Measurements from ENCODE around the gene SLC35F1.

DNA sequence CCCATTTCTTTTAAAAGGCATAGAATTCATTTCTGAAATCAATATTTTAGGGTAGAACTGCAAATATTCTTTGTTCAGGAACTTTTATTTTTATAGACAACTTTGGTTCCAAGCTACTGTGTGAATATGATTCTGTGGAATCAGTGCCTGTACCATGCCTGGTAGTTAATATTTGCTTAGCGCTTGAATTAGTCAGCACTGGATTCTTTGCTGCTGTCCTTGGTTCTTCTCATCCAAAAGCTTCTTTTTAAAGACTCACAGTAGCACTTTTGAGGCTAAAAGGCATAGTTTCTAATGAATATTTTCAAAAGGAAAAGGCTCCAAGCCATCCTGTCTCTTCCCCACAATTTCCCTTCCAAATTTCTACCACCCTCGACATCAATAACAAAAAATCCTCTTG is 109.5 kb downstream of the SLC35F1 start:
- TF ChIP-seq, protein P1, sequence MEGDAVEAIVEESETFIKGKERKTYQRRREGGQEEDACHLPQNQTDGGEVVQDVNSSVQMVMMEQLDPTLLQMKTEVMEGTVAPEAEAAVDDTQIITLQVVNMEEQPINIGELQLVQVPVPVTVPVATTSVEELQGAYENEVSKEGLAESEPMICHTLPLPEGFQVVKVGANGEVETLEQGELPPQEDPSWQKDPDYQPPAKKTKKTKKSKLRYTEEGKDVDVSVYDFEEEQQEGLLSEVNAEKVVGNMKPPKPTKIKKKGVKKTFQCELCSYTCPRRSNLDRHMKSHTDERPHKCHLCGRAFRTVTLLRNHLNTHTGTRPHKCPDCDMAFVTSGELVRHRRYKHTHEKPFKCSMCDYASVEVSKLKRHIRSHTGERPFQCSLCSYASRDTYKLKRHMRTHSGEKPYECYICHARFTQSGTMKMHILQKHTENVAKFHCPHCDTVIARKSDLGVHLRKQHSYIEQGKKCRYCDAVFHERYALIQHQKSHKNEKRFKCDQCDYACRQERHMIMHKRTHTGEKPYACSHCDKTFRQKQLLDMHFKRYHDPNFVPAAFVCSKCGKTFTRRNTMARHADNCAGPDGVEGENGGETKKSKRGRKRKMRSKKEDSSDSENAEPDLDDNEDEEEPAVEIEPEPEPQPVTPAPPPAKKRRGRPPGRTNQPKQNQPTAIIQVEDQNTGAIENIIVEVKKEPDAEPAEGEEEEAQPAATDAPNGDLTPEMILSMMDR (IDR thresholded peaks at IDR 0.05): no peak
- TF ChIP-seq POLR2AphosphoS5 (IDR thresholded peaks at IDR 0.05): no peak

Data from esophagus muscularis mucosa (tissue), 3 donors.